H9 (cell line): Measurements from ENCODE around the gene ANTKMT. TPM values are rescaled to one million over a fixed set of nuclear protein-coding genes. Genes with fewer than 3 reads are reported as not detected.

ENCODE experiments used
- DNase-seq: peaks from one replicate; pipeline ENCODE4 v3.0.0-alpha.2; 2017
- H2AFZ ChIP-seq: one replicate; pipeline ENCODE4 v1.6.1; 2013; ENCODE audit warnings: mild to moderate bottlenecking, low read length, control low read depth, moderate library complexity
- H2AK5ac ChIP-seq: 2 replicates; pipeline ENCODE4 v1.6.1; 2013; ENCODE audit warnings: low read length, control low read depth, mixed read lengths; ENCODE audit not compliant: insufficient read length
- H2BK120ac ChIP-seq: one replicate; pipeline ENCODE4 v1.6.1; 2013; ENCODE audit warnings: low read depth, mild to moderate bottlenecking, low read length, control low read depth, inconsistent platforms; ENCODE audit not compliant: poor library complexity, severe bottlenecking
- H2BK12ac ChIP-seq: 2 replicates; pipeline ENCODE4 v1.6.1; 2013; ENCODE audit warnings: low read length, control low read depth, mixed read lengths, low read depth; ENCODE audit not compliant: insufficient read length
- H2BK15ac ChIP-seq: 2 replicates; pipeline ENCODE4 v1.6.1; 2013; ENCODE audit warnings: low read depth, low read length, control low read depth
- H2BK20ac ChIP-seq: one replicate; pipeline ENCODE4 v1.6.1; 2013; ENCODE audit warnings: low read depth, mild to moderate bottlenecking, low read length, control low read depth, inconsistent platforms; ENCODE audit not compliant: poor library complexity, severe bottlenecking
- H2BK5ac ChIP-seq: 2 replicates; pipeline ENCODE4 v1.6.1; 2013; ENCODE audit warnings: low read length, control low read depth, mixed read lengths; ENCODE audit not compliant: insufficient read length
- H3K14ac ChIP-seq: 2 replicates; pipeline ENCODE4 v1.6.1; 2013; ENCODE audit warnings: low read length, control low read depth; ENCODE audit not compliant: insufficient read depth
- H3K18ac ChIP-seq: 2 replicates; pipeline ENCODE4 v1.6.1; 2013; ENCODE audit warnings: low read depth, mild to moderate bottlenecking, mixed read lengths, low read length, control low read depth; ENCODE audit not compliant: insufficient read length
- H3K23ac ChIP-seq: 2 replicates; pipeline ENCODE4 v1.6.1; 2013; ENCODE audit warnings: low read length, control low read depth, mixed read lengths, low read depth; ENCODE audit not compliant: insufficient read length
- H3K23me2 ChIP-seq: 2 replicates; pipeline ENCODE4 v1.6.1; 2013; ENCODE audit warnings: low read depth, mild to moderate bottlenecking, mixed read lengths, low read length, control low read depth; ENCODE audit not compliant: insufficient read length, poor library complexity, severe bottlenecking
- H3K27ac ChIP-seq: 2 replicates; pipeline ENCODE4 v1.5.1; 2013; ENCODE audit warnings: low read length, control low read depth, mixed read lengths, low read depth; ENCODE audit not compliant: insufficient read length
- H3K27me3 ChIP-seq: 2 replicates; pipeline ENCODE4 v1.6.1; 2013; ENCODE audit warnings: low read length, control low read depth, inconsistent platforms; ENCODE audit not compliant: insufficient read depth
- H3K4ac ChIP-seq: 2 replicates; pipeline ENCODE4 v1.6.1; 2013; ENCODE audit warnings: low read depth, mild to moderate bottlenecking, control low read depth, inconsistent platforms, low read length, moderate library complexity
- H3K4me1 ChIP-seq: 2 replicates; pipeline ENCODE4 v1.6.1; 2013; ENCODE audit warnings: low read length, control low read depth, inconsistent platforms; ENCODE audit not compliant: insufficient read depth
- H3K4me2 ChIP-seq: 2 replicates; pipeline ENCODE4 v1.6.1; 2013; ENCODE audit warnings: low read length, control low read depth, mixed read lengths; ENCODE audit not compliant: insufficient read length, insufficient read depth
- H3K56ac ChIP-seq: 2 replicates; pipeline ENCODE4 v1.6.1; 2013; ENCODE audit warnings: low read depth, mild to moderate bottlenecking, mixed read lengths, low read length, control low read depth; ENCODE audit not compliant: insufficient read length
- H3K79me1 ChIP-seq: 2 replicates; pipeline ENCODE4 v1.6.1; 2013; ENCODE audit warnings: low read depth, mild to moderate bottlenecking, moderate library complexity, low read length, control low read depth, inconsistent platforms; ENCODE audit not compliant: insufficient read depth, poor library complexity, severe bottlenecking
- H3K79me2 ChIP-seq: 2 replicates; pipeline ENCODE4 v1.6.1; 2013; ENCODE audit warnings: low read length, control low read depth, inconsistent platforms; ENCODE audit not compliant: insufficient read depth
- H3K9ac ChIP-seq: 2 replicates; pipeline ENCODE4 v1.6.1; 2013; ENCODE audit warnings: low read length, control low read depth, mixed read lengths; ENCODE audit not compliant: insufficient read length; ENCODE audit errors: extremely low read depth
- H3K9me3 ChIP-seq: one replicate; pipeline ENCODE4 v1.6.1; 2013; ENCODE audit warnings: low read depth, low read length, inconsistent platforms; ENCODE audit not compliant: control insufficient read depth
- H3T11ph ChIP-seq: one replicate; pipeline ENCODE4 v1.6.1; 2013; ENCODE audit warnings: mild to moderate bottlenecking, low read length, control low read depth, inconsistent platforms
- H4K20me1 ChIP-seq: one replicate; pipeline ENCODE4 v1.6.1; 2013; ENCODE audit not compliant: control insufficient read depth, insufficient read length, insufficient read depth
- H4K5ac ChIP-seq: 2 replicates; pipeline ENCODE4 v1.6.1; 2013; ENCODE audit warnings: low read depth, mild to moderate bottlenecking, mixed read lengths, low read length, control low read depth; ENCODE audit not compliant: insufficient read length
- H4K8ac ChIP-seq: replicated peaks from 2 replicates; pipeline ENCODE4 v1.6.1; 2013; ENCODE audit warnings: low read length, control low read depth, mixed read lengths, low read depth; ENCODE audit not compliant: insufficient read length
- H4K91ac ChIP-seq: 2 replicates; pipeline ENCODE4 v1.6.1; 2013; ENCODE audit warnings: low read depth, mild to moderate bottlenecking, moderate library complexity, mixed read lengths, low read length, control low read depth; ENCODE audit not compliant: insufficient read length
- H3K27ac Mint-ChIP-seq, 3 experiments: 2 replicates in 2 of 3; 3 replicates in 1 of 3; pipeline ENCODE4 v1.8.0; 2020 to 2021; ENCODE audit warnings: mixed read lengths in 3 of 3, mild to moderate bottlenecking in 1 of 3, moderate library complexity in 1 of 3
- H3K27me3 Mint-ChIP-seq: 2 replicates; pipeline ENCODE4 v1.8.0; 2021; ENCODE audit warnings: low read depth, mild to moderate bottlenecking, moderate library complexity, mixed read lengths
- H3K36me3 Mint-ChIP-seq, 3 experiments: 2 replicates in 2 of 3; 3 replicates in 1 of 3; pipeline ENCODE4 v1.8.0; 2020 to 2021; ENCODE audit warnings: low read depth in 3 of 3, mixed read lengths in 3 of 3; ENCODE audit not compliant: insufficient read depth in 1 of 3
- H3K4me1 Mint-ChIP-seq, 2 experiments: 2 replicates each; pipeline ENCODE4 v1.8.0; 2020; ENCODE audit warnings: mixed read lengths in 2 of 2
- H3K4me3 Mint-ChIP-seq, 2 experiments: 2 replicates in 1 of 2; 3 replicates in 1 of 2; pipeline ENCODE4 v1.8.0; 2020 to 2021; ENCODE audit warnings: mild to moderate bottlenecking in 2 of 2, mixed read lengths in 2 of 2, moderate library complexity in 1 of 2
- H3K9me3 Mint-ChIP-seq, 2 experiments: 2 replicates in 1 of 2; 3 replicates in 1 of 2; pipeline ENCODE4 v1.8.0; 2020; ENCODE audit warnings: mild to moderate bottlenecking in 2 of 2, mixed read lengths in 2 of 2, moderate library complexity in 1 of 2
- CTCF ChIP-seq: fragments of 200-600 bp; sonication (generic); conservative IDR thresholded peaks from 3 replicates; pipeline ENCODE4 v1.8.0; 2021; ENCODE audit warnings: antibody characterized with exemption, mild to moderate bottlenecking
- WGBS: extraction: QIAGEN DNeasy Blood & Tissue Kit; methylation state at CpG from one replicate; pipeline ENCODE4 v1.1.7; 2013; ENCODE audit warnings: missing lambda C conversion rate, low lambda C conversion rate, mixed read lengths; ENCODE audit not compliant: insufficient read length; ENCODE audit errors: extremely low coverage; 5-methylcytosine and 5-hydroxymethylcytosine counted together
- total RNA-seq: library from RNA; stranded (reverse); gene quantifications from 2 replicates; pipeline ENCODE4 v1.2.1, GENCODE V29; 2021

Gene ANTKMT
- total RNA-seq, 1 experiment from 2014 or later, result 31.5 TPM

- Mint-ChIP-seq H3K27me3 (peaks cover 8% of the 10 kb centered on the region), H3K4me1 (peaks cover 0 to 9% of the 10 kb centered on the region in 2 experiments; a peak in 2 of 4 replicates), H3K9me3 (no peaks in the 10 kb centered on the region), H3K4me3 (no peak overlapping the region), H3K27ac (no peak overlapping the region; a peak in 1 of 7 replicates), H3K36me3 (no peaks in the 10 kb centered on the region)
- H3T11ph ChIP-seq, result no peak overlapping the region
- no peak overlapping the region for H4K8ac ChIP-seq
- no peak overlapping the region for H2BK12ac ChIP-seq
- no peak overlapping the region for H4K5ac ChIP-seq
- H4K20me1 ChIP-seq, result no peaks in the 10 kb centered on the region
- H3K79me1 ChIP-seq, result no peaks in the 10 kb centered on the region
- H3K23me2 ChIP-seq, result no peaks in the 10 kb centered on the region
- H2BK5ac ChIP-seq, result no peak overlapping the region
- no peak for DNase-seq
- no peak overlapping the region for H3K9ac ChIP-seq
- no peak overlapping the region for H4K91ac ChIP-seq
- no peak overlapping the region for H2BK20ac ChIP-seq
- no peak overlapping the region for H3K27ac ChIP-seq
- no CpG with 5 or more reads among the region's 21 CpGs for WGBS
- no peak overlapping the region for H3K14ac ChIP-seq
- H2BK120ac ChIP-seq, result no peak overlapping the region
- H3K27me3 ChIP-seq, result no peaks in the 10 kb centered on the region
- no peaks in the 10 kb centered on the region for H3K79me2 ChIP-seq
- H2AK5ac ChIP-seq, result no peak overlapping the region
- no peak overlapping the region for H3K18ac ChIP-seq
- TF ChIP-seq CTCF, result no peak
- no peak overlapping the region for H2AFZ ChIP-seq
- H3K4ac ChIP-seq, result no peak overlapping the region
- no peaks in the 10 kb centered on the region for H3K4me1 ChIP-seq
- no peak overlapping the region for H3K23ac ChIP-seq
- H3K56ac ChIP-seq, result no peak overlapping the region
- no peak overlapping the region for H3K4me2 ChIP-seq
- H3K9me3 ChIP-seq, result no peaks in the 10 kb centered on the region
- H2BK15ac ChIP-seq, result no peak overlapping the region
Measured at GRCh38 chr16:763369-764183, 42.6 kb downstream of the ANTKMT start.
